Stimulated activated naive CD8-positive, alpha-beta T cell treated with anti-CD3 and anti-CD28 coated beads, Interleukin-15, amount 100 ng/mL, for 72 hours (primary cell): ENCODE measurements around the gene KCNS1.

Source experiments
- ATAC-seq: fragments of 150-1000 bp; cut with Tn5 transposase; 2 replicates; pipeline ENCODE4 v1.10.0; 2021; ENCODE audit warnings: mild to moderate bottlenecking, moderate library complexity
- DNase-seq, 2 donors: peaks; one replicate each; pipeline ENCODE4 v3.0.0; 2021 to 2022
- H3K27ac Mint-ChIP-seq, 2 donors: one replicate each; pipeline ENCODE4 v1.8.0; 2022; ENCODE audit warnings: mild to moderate bottlenecking in 2 of 2, mixed read lengths in 2 of 2, moderate library complexity in 2 of 2
- H3K27me3 Mint-ChIP-seq: one replicate; pipeline ENCODE4 v1.8.0; 2022; ENCODE audit warnings: mixed read lengths
- H3K4me1 Mint-ChIP-seq: one replicate; pipeline ENCODE4 v1.8.0; 2022; ENCODE audit warnings: mild to moderate bottlenecking, mixed read lengths
- H3K4me3 Mint-ChIP-seq, 2 donors: one replicate each; pipeline ENCODE4 v1.8.0; 2022; ENCODE audit warnings: mild to moderate bottlenecking in 2 of 2, mixed read lengths in 2 of 2, moderate library complexity in 1 of 2
- H3K9me3 Mint-ChIP-seq, 2 donors: one replicate each; pipeline ENCODE4 v1.8.0; 2022; ENCODE audit warnings: mixed read lengths in 2 of 2

Gene KCNS1

DNA sequence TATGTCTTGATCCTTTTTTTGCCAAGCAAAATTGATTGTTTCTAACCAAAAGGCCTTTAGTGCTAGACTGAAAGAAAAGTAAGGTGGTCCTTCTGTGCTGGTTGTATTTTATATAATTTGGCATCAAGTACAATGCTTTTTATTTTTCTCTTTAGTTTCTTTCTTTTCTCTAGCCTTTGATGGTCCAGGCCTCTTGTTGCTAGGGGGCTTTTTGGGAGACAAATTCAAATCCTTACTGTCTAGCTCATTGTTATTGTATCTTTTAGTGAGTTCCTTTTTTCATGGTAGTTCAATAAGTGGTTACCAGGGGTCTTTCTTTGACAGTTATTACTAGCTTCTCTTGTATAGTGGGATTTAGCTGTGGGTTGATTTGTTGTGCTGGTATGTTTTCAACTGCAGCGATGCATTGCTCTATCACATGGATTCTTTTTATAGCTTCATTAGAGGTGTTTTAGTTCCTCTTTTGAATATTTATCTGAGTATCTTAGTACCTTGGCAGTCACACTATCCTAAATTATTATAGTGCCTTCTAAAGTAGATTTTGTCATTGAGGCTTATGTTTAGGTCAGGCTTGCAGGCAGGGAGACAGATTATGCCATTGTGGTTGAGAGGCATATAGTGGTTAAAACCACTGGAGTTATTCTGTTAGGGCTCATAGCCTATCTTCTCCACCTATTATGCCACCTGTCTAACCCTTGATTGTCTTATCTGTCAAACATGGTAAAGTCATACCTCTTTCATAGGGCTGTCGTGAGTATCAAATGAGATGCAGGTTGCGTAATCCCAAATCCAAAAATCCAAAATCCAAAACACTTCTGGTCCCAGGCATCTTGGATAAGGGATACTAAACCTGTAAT is 49.5 kb downstream of the KCNS1 start:
- no peaks in the 10 kb centered on the region for H3K27me3 Mint-ChIP-seq
- H3K27ac Mint-ChIP-seq, result peak overlapping the region; percentile 28 to 70
- peaks cover 82% of the 10 kb centered on the region for H3K4me1 Mint-ChIP-seq
- no peaks in the 10 kb centered on the region for H3K9me3 Mint-ChIP-seq
- no peak for DNase-seq
- peak; percentile 57 for ATAC-seq
- H3K4me3 Mint-ChIP-seq, result peak overlapping the region; percentile 9 to 33

DNA sequence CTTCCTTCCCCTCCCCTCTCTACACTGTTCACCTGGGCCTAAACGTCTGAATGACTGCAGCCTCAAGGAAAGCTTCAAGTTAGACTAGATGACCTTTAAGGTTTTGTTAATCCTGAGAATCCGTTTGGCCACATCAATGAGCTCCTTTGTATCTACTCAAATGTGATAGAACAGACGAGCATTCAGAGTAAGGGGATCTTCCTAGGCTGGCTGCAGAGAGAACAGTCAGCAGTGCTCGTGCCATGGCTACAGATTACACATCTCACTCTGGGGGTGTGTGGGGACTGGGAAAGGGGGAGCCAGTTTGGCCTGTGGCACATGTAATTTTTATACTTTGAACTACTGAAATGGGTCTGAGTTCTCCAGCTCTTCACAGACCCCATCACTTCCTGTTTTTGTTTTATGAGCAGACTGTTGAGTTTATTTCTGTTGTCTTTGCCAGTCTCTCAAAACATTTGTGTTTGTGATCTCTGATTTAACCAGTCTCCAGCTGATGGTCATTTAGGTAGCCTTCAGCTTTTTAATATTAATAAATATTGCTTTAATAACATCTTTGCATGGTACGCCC is 50.9 kb downstream of the KCNS1 start:
- ATAC-seq (peak; percentile 87), DNase-seq (peak; percentile 30 to 50)
- H3K4me1 Mint-ChIP-seq, result peaks cover 68% of the 10 kb centered on the region
- H3K4me3 Mint-ChIP-seq, result peak overlapping the region; percentile 55 to 62
- no peaks in the 10 kb centered on the region for H3K9me3 Mint-ChIP-seq
- peak overlapping the region; percentile 23 to 40 for H3K27ac Mint-ChIP-seq
- H3K27me3 Mint-ChIP-seq, result no peaks in the 10 kb centered on the region

DNA sequence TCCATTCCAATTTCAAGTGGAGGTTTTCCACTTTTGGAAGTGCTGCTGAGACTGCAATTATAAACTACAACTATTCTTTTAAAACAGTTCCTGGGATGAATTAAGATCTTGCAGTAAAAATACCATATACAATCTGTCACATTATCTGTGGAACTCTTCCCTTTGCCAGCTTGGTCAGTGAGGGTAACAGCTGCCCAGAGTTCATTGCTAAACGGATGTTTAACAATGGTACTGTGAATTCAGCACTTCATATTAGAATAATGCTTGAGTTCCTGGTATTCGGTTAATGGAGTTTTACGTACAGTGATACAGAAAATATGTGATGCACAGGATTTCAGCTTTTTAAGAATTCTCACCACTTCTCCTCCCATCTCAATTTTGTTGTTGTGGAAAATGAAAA is 51.5 kb downstream of the KCNS1 start:
- H3K27me3 Mint-ChIP-seq, result no peaks in the 10 kb centered on the region
- DNase-seq (no peak), ATAC-seq (no peak)
- peak overlapping the region; percentile 55 to 62 for H3K4me3 Mint-ChIP-seq
- no peaks in the 10 kb centered on the region for H3K9me3 Mint-ChIP-seq
- peaks cover 64% of the 10 kb centered on the region for H3K4me1 Mint-ChIP-seq
- peak overlapping the region; percentile 40 to 67 for H3K27ac Mint-ChIP-seq

- Mint-ChIP-seq H3K27me3 (no peaks in the 10 kb centered on the region), H3K4me1 (peaks cover 64% of the 10 kb centered on the region), H3K27ac (peak overlapping the region in 1 of 2 donors; percentile 67), H3K4me3 (no peak overlapping the region), H3K9me3 (no peaks in the 10 kb centered on the region)
- no peak for DNase-seq
- no peak for ATAC-seq
These were observed 53.3 kb downstream of the KCNS1 start for GRCh38 chr20:45047581-45048119.

- no peak overlapping the region for H3K4me3 Mint-ChIP-seq
- peaks cover 71% of the 10 kb centered on the region for H3K4me1 Mint-ChIP-seq
- no peak overlapping the region for H3K27ac Mint-ChIP-seq
- no peak for DNase-seq
- ATAC-seq, result no peak
- no peaks in the 10 kb centered on the region for H3K27me3 Mint-ChIP-seq
- H3K9me3 Mint-ChIP-seq, result no peaks in the 10 kb centered on the region
These were observed 56.3 kb downstream of the KCNS1 start for GRCh38 chr20:45044601-45045000.

GRCh38 chr20:45044084-45044573 is 56.8 kb downstream of the KCNS1 start:
- Mint-ChIP-seq H3K27me3 (no peaks in the 10 kb centered on the region), H3K4me1 (peaks cover 71% of the 10 kb centered on the region), H3K4me3 (peak overlapping the region in 1 of 2 donors; percentile 1), H3K9me3 (no peaks in the 10 kb centered on the region), H3K27ac (peak overlapping the region; percentile 49 to 69)
- ATAC-seq (peak; percentile 89), DNase-seq (peak; percentile 39 to 42)

GRCh38 chr20:45042978-45043377 is 57.9 kb downstream of the KCNS1 start:
- H3K4me1 Mint-ChIP-seq, result peaks cover 71% of the 10 kb centered on the region
- peak overlapping the region in 1 of 2 donors; percentile 3 for H3K27ac Mint-ChIP-seq
- ATAC-seq, result no peak
- H3K27me3 Mint-ChIP-seq, result no peaks in the 10 kb centered on the region
- no peak overlapping the region for H3K4me3 Mint-ChIP-seq
- H3K9me3 Mint-ChIP-seq, result no peaks in the 10 kb centered on the region
- no peak for DNase-seq
